Small intestine (tissue), 7 donors: Measurements from ENCODE around the gene TMEM219. TPM values are rescaled to one million over a fixed set of nuclear protein-coding genes. Genes with fewer than 3 reads are reported as not detected.

Source experiments
- DNase-seq, 2 donors: peaks; one replicate each; pipeline versions ENCODE4 v3.0.0 to v3.0.0-alpha.2; 2013
- FAIRE-seq: peaks from 2 replicates; lab custom pipeline; 2012; peaks lifted over from hg19 to GRCh38; lab: Jason Lieb, UNC
- H3K27ac ChIP-seq, 3 donors: one replicate each; pipeline ENCODE4 v1.5.1; 2013; ENCODE audit warnings: low read length in 2 of 3, mild to moderate bottlenecking in 2 of 3, control low read depth in 1 of 3, inconsistent platforms in 1 of 3, low read depth in 1 of 3, moderate library complexity in 1 of 3
- H3K27me3 ChIP-seq, 3 donors: one replicate each; pipeline ENCODE4 v1.6.1; 2013; ENCODE audit warnings: low read length in 3 of 3, inconsistent platforms in 1 of 3; ENCODE audit not compliant: control insufficient read depth in 3 of 3, insufficient read depth in 3 of 3
- H3K36me3 ChIP-seq, 3 donors: one replicate each; pipeline ENCODE4 v1.6.1; 2013; ENCODE audit warnings: low read length in 3 of 3, inconsistent platforms in 1 of 3, low read depth in 1 of 3, mild to moderate bottlenecking in 1 of 3, moderate library complexity in 1 of 3; ENCODE audit not compliant: control insufficient read depth in 3 of 3, insufficient read depth in 2 of 3
- H3K4me1 ChIP-seq, 3 donors: one replicate each; pipeline ENCODE4 v1.6.1; 2013; ENCODE audit warnings: low read length in 2 of 3, inconsistent platforms in 1 of 3, low read depth in 1 of 3, mild to moderate bottlenecking in 1 of 3, moderate library complexity in 1 of 3; ENCODE audit not compliant: control insufficient read depth in 3 of 3, insufficient read depth in 2 of 3
- H3K4me3 ChIP-seq, 3 donors: one replicate each; pipeline ENCODE4 v1.5.1; 2013; ENCODE audit warnings: low read length in 3 of 3, control low read depth in 1 of 3, inconsistent platforms in 1 of 3, low read depth in 1 of 3, mild to moderate bottlenecking in 1 of 3, moderate library complexity in 1 of 3
- H3K9me3 ChIP-seq, 2 donors: one replicate each; pipeline ENCODE4 v1.6.1; 2013; ENCODE audit warnings: low read depth in 1 of 2, low read length in 1 of 2; ENCODE audit not compliant: control insufficient read depth in 2 of 2, insufficient read depth in 1 of 2
- WGBS, 3 donors: extraction: QIAGEN DNeasy Blood & Tissue Kit; methylation state at CpG; one replicate each; pipeline ENCODE4 v1.1.7; 2013; 5-methylcytosine and 5-hydroxymethylcytosine counted together
- polyA plus RNA-seq, 4 donors: library from polyadenylated mRNA; stranded (reverse) in 3 of 4; unstranded in 1 of 4; fragments of 200-250 nt in 3 of 4; fragments of 120-200 nt in 1 of 4; gene quantifications; one replicate each; pipeline versions ENCODE4 v1.2.1 to v1.2.3, GENCODE V29; 2013
- donor health status: healthy with polysubstance abuse.
- donor health status: control.
- donor health status: control.
- donor health status: Bipolar disorder and iron deficiency.
- donor health status: healthy.

TMEM219 gene
- polyA plus RNA-seq, 4 donors = 163 to 334 (median 242) TPM

GRCh38 chr16:30006659-30007377, 44.9 kb downstream of the TMEM219 start:
- H3K4me3 ChIP-seq = no peak overlapping the region
- peaks cover 0 to 46% (median under 1%) of the 10 kb centered on the region in 3 donors for H3K36me3 ChIP-seq
- 78 to 87% (median 84%) methylated on average over 34 of the region's 34 CpGs for WGBS, 3 donors
- peaks cover 0 to 25% (median 10%) of the 10 kb centered on the region in 3 donors for H3K27me3 ChIP-seq
- FAIRE-seq (no peak), DNase-seq (no peak)
- no peaks in the 10 kb centered on the region for H3K9me3 ChIP-seq
- H3K4me1 ChIP-seq = peaks cover 0 to 24% (median 2%) of the 10 kb centered on the region in 3 donors
- H3K27ac ChIP-seq = no peak overlapping the region

- Histone ChIP-seq H3K4me1 (peaks cover 0 to 28% (median 2%) of the 10 kb centered on the region in 3 donors), H3K36me3 (peaks cover 0 to 40% (median 0%) of the 10 kb centered on the region in 3 donors), H3K27me3 (peaks cover 0 to 31% (median 10%) of the 10 kb centered on the region in 3 donors), H3K27ac (no peak overlapping the region), H3K9me3 (no peaks in the 10 kb centered on the region), H3K4me3 (no peak overlapping the region)
- no peak for DNase-seq
- no peak for FAIRE-seq
- 55 to 78% (median 69%) methylated on average over 10 to 11 of the region's 11 CpGs for WGBS, 3 donors
These were observed 45.6 kb downstream of the TMEM219 start for GRCh38 chr16:30007378-30007895.

GRCh38 chr16:30009085-30009862, 47.4 kb downstream of the TMEM219 start:
- H3K27ac ChIP-seq = no peak overlapping the region
- peaks cover 0 to 22% (median 0%) of the 10 kb centered on the region in 3 donors for H3K36me3 ChIP-seq
- 19 to 39% (median 26%) methylated on average over 23 to 26 of the region's 26 CpGs for WGBS, 3 donors
- peaks cover 0 to 36% (median 10%) of the 10 kb centered on the region in 3 donors for H3K27me3 ChIP-seq
- no peak overlapping the region for H3K4me3 ChIP-seq
- H3K9me3 ChIP-seq = no peaks in the 10 kb centered on the region
- FAIRE-seq (no peak), DNase-seq (peak; percentile 31 to 34)
- peaks cover 0 to 28% (median 2%) of the 10 kb centered on the region in 3 donors for H3K4me1 ChIP-seq

GRCh38 chr16:30009990-30010843, 48.3 kb downstream of the TMEM219 start:
- peak overlapping the region in 1 of 3 donors; percentile 40 for H3K4me3 ChIP-seq
- DNase-seq (no peak), FAIRE-seq (no peak)
- no peak overlapping the region for H3K27ac ChIP-seq
- peaks cover 0 to 17% (median 0%) of the 10 kb centered on the region in 3 donors for H3K36me3 ChIP-seq
- WGBS, 3 donors = 20 to 24% (median 20%) methylated on average over 28 to 34 of the region's 34 CpGs
- peaks cover 0 to 27% (median 2%) of the 10 kb centered on the region in 3 donors for H3K4me1 ChIP-seq
- H3K27me3 ChIP-seq = peaks cover 0 to 36% (median 10%) of the 10 kb centered on the region in 3 donors
- H3K9me3 ChIP-seq = no peaks in the 10 kb centered on the region

GRCh38 chr16:30010844-30011713, 49.2 kb downstream of the TMEM219 start, which contains the start of gene DOC2A:
Gene DOC2A, minus strand, starts transcription at chr16:30011027. Its CDS starts 805 bp downstream, at chr16:30010222.
- FAIRE-seq = no peak
- Histone ChIP-seq H3K4me3 (peak within 1 kb of the TSS in 2 of 3 donors; percentile 10 to 40), H3K27ac (no peak within 1 kb of the TSS), H3K9me3 (no peaks in the 10 kb centered on the region), H3K4me1 (peaks cover 0 to 24% (median 2%) of the 10 kb centered on the region in 3 donors), H3K27me3 (peaks cover 0 to 36% (median 10%) of the 10 kb centered on the region in 3 donors), H3K36me3 (peaks cover 0 to 8% (median 0%) of the 10 kb centered on the region in 3 donors)
- WGBS, 3 donors = 1% methylated on average over 46 to 99 of the region's 99 CpGs
- peak in 1 of 2 donors; percentile 38 for DNase-seq

GRCh38 chr16:30011714-30012504, 50.0 kb downstream of the TMEM219 start:
- 24 to 39% (median 36%) methylated on average over 30 to 31 of the region's 31 CpGs for WGBS, 3 donors
- DNase-seq (no peak), FAIRE-seq (no peak)
- H3K27me3 ChIP-seq = peaks cover 0 to 36% (median 10%) of the 10 kb centered on the region in 3 donors
- peaks cover 0 to 24% (median 2%) of the 10 kb centered on the region in 3 donors for H3K4me1 ChIP-seq
- H3K4me3 ChIP-seq = no peak overlapping the region
- peaks cover 0 to under 1% (median 0%) of the 10 kb centered on the region in 3 donors for H3K36me3 ChIP-seq
- no peak overlapping the region for H3K27ac ChIP-seq
- no peaks in the 10 kb centered on the region for H3K9me3 ChIP-seq
